Peyer's patch (tissue), 4 donors: Measurements from ENCODE around the gene RSPH9.

Experiments used
- POLR2A ChIP-seq, 2 donors: fragments of 450-650 bp; IDR thresholded peaks; one replicate each; pipeline ENCODE4 v1.5.1; 2017; ENCODE audit warnings: antibody characterized with exemption in 2 of 2, mild to moderate bottlenecking in 2 of 2, moderate library complexity in 2 of 2
- TF ChIP-seq, protein P1 (sequence below), 6 experiments: fragments of 450-650 bp in 4 of 6; fragments of 200-600 bp in 2 of 6; sonication (generic) in 1 of 6; IDR thresholded peaks; one replicate each; pipeline ENCODE4 v1.5.1; 2017 to 2019; ENCODE audit warnings: antibody characterized with exemption in 6 of 6, mild to moderate bottlenecking in 3 of 6, moderate library complexity in 1 of 6

DNA sequence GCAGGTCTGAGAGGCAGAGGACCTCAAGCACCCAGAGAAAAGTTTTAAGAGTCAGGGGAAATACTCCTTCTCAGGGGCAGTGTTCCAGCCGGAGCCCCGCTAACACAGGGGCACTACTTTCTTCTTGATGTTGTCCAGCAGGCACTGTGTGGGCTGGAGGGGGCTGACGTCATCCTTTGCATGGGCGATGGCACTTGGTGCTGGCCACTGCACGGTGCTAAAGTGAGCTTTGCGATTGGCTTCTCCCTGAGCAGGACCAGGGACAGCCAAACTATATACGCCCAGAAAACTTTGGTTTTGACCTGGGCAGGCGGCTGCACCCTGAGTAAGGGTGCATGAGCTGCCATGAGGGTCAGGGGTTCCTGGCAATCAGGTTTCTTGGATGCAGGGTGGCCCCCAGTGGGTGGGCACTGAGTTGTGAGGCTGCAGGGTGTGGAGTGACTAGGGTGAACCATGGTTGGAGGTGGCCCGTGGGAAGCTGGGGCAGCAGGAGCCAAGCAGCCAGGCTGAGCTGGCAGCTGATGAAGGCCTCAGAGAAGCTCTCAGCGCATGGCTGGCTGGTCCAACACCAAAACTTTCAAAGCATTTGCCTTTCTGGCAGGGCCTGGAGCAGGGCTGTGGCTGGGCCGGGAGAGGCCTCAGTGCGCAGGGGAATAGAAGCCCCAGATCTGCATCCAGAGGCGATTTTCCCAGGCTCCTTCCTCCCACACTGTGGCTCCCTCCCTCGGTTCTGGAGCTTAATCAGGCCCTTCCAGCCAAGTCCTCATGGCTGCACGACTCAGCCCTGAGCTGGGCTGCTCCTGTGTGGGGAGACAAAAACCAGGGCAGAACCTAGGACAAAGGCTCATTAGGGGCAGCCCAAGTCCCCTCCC, 24.4 kb downstream of the RSPH9 start:
- TF ChIP-seq POLR2A (IDR thresholded peaks at IDR 0.05) = no peak
- TF ChIP-seq, protein P1, sequence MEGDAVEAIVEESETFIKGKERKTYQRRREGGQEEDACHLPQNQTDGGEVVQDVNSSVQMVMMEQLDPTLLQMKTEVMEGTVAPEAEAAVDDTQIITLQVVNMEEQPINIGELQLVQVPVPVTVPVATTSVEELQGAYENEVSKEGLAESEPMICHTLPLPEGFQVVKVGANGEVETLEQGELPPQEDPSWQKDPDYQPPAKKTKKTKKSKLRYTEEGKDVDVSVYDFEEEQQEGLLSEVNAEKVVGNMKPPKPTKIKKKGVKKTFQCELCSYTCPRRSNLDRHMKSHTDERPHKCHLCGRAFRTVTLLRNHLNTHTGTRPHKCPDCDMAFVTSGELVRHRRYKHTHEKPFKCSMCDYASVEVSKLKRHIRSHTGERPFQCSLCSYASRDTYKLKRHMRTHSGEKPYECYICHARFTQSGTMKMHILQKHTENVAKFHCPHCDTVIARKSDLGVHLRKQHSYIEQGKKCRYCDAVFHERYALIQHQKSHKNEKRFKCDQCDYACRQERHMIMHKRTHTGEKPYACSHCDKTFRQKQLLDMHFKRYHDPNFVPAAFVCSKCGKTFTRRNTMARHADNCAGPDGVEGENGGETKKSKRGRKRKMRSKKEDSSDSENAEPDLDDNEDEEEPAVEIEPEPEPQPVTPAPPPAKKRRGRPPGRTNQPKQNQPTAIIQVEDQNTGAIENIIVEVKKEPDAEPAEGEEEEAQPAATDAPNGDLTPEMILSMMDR (IDR thresholded peaks at IDR 0.05) = no peak
